NCI-H146 (cell line): Measurements from ENCODE around the gene NDUFS4.
"Not testable (repeated sequence)": the region's sequence is repeated elsewhere in the genome, so short reads cannot be mapped to it uniquely, and the experiment has no call there.

Source experiments
- DNase-seq: peaks from one replicate; lab custom pipeline; 2025; lab: John Stamatoyannopoulos, UW

Gene NDUFS4

GRCh38 chr5:53560506-53561191, at the start of gene NDUFS4:
TSS of gene NDUFS4 (plus strand) at chr5:53560639. CDS start at chr5:53560663, 24 bp downstream.
- peak; percentile 86 for DNase-seq

GRCh38 chr5:53512539-53512938, 47.9 kb upstream of the NDUFS4 start:
- DNase-seq = no peak

GRCh38 chr5:53515988-53516387, 44.5 kb upstream of the NDUFS4 start:
- DNase-seq = no peak

- DNase-seq = no peak
Measured at GRCh38 chr5:53520813-53521212, 39.6 kb upstream of the NDUFS4 start.

- no peak for DNase-seq
Measured at GRCh38 chr5:53537711-53538110, 22.7 kb upstream of the NDUFS4 start.

GRCh38 chr5:53540739-53541138, 19.7 kb upstream of the NDUFS4 start:
- not testable (repeated sequence) for DNase-seq

DNA sequence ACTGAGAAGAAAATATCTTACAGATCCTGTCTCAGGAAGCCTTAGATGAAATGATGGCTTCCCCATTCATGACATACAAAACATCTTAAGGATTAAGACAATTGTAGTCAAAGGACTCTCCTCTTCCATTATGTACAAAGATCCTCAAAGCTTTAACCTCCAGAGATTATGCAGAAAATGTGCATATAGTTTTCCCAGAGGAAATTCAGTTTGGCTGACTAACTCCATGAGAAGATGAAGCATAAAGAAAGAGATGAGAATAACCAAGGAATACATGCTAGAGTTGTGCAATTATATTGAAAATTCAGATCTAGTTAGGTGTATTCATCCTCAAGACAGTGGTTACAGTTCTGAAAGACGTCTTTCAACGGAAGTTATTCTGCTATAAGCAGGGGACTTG, 18.6 kb upstream of the NDUFS4 start:
- DNase-seq = no peak

DNA sequence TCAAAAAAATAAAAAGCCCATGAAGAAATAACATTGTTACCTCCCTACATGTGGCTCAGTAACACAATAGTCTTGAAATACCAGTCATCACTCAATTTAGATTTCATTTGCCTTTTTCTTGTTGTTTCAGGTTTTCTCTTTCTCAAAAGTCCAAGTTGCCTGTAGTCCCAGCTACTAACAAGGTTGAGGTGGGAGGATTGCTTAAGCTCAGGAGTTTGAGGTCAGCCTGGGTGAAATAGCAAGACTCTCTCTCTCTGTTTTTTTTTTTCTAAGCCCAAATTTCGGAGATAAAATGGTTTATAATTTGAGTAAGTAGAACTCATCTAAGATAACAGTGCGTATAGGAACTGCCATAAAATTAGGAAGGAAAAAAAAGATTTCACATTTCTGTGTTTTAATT, 17.5 kb upstream of the NDUFS4 start:
- no peak for DNase-seq

- DNase-seq = no peak
Measured at GRCh38 chr5:53543401-53543800, 17.0 kb upstream of the NDUFS4 start.

- no peak for DNase-seq
Measured at GRCh38 chr5:53545744-53546143, 14.7 kb upstream of the NDUFS4 start.

- no peak for DNase-seq
Measured at GRCh38 chr5:53547226-53547625, 13.2 kb upstream of the NDUFS4 start.

- not testable (repeated sequence) for DNase-seq
Measured at GRCh38 chr5:53548501-53548900, 11.9 kb upstream of the NDUFS4 start.

DNA sequence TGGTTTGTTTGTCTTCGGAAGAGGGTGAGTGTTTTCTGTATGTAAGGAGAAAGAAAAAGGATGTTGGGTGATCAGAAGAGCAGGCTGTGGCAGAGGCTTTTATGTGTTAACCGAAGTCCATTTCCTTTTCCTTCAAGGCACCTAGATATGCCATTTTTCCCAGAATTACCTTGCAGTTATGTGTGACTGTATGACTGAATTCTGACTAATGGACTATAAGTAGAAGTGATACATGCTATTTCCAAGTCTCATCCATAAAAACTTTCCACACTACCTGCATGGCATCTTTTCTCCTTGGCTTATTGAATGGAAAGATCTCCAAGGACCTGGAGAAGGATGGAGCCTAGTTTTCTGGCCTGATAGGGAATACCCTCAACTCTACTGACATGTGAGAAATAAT, 10.6 kb upstream of the NDUFS4 start:
- no peak for DNase-seq

DNA sequence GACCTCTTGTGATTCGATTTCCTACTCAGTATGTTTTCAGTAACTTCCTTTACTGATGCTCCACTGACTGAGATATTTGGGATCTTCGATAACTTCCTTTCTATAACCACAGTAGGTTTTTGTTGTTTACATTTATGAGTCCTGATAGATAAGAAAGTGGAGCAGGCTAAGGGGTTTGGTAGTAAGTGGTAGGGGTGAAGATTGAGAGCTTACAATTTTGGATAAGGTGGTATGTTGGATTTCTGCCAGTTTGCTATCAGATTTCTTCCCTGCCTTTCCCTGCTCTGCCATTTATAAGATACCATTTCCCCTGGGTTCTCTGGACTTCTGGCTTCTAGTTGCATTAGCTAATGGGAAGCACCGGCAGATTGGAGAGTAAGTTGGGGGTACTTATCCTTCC, 7.9 kb upstream of the NDUFS4 start:
- DNase-seq = no peak

GRCh38 chr5:53554444-53554843, 6.0 kb upstream of the NDUFS4 start:
- no peak for DNase-seq

GRCh38 chr5:53555160-53555559, 5.3 kb upstream of the NDUFS4 start:
- no peak for DNase-seq

DNA sequence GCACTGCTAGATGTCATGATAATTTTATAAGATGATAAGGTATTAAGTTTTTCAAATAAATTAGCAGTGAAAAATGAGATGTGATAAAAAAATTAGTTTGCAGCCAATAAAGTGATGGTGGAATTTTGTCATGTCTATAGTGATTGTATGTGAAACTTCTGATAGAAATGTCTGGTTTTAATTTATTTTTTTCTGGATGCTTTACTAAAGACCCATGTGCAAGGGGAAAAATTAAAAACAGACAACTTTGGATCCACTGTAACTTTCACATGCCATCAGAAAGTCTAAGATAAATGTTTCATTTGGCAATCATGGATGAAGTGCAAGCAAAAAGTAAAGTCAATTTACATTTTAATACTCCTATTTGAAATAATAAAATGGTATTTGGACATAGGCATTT, 4.4 kb upstream of the NDUFS4 start:
- no peak for DNase-seq

- no peak for DNase-seq
Measured at GRCh38 chr5:53557386-53557785, 3.1 kb upstream of the NDUFS4 start.

- DNase-seq = no peak
Measured at GRCh38 chr5:53558966-53559365, 1.5 kb upstream of the NDUFS4 start.

- DNase-seq = peak; percentile 9
Measured at GRCh38 chr5:53560028-53560427, 411 bp upstream of the NDUFS4 start.

GRCh38 chr5:53568401-53568800, 8.0 kb downstream of the NDUFS4 start:
- DNase-seq = no peak

GRCh38 chr5:53568871-53569270, 8.4 kb downstream of the NDUFS4 start:
- no peak for DNase-seq

DNA sequence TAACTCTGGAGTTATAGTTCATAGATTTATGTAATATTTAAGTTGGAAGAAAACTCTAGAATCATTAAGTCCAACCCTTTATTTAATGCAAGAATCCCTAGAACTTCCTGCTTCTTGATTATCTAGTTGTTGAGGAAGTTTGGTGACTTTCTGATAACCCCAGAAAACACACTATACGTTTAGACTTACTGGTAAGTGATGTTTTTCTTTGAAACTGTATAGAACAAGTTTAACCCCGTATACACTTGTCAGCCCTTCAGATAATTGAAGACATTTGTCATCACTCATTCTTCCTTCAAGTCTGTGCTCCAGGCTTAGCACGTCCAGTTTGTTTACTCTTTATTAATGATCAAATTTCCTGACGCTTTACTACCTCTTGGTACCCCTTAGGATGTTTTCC, 9.0 kb downstream of the NDUFS4 start:
- DNase-seq = no peak

- no peak for DNase-seq
Measured at GRCh38 chr5:53571403-53571802, 11.0 kb downstream of the NDUFS4 start.
